ENCODE data around the gene CPNE9. TPM values are rescaled to one million over a fixed set of nuclear protein-coding genes. Genes with fewer than 3 reads are reported as not detected.
A peak's percentile ranks its signal among the peaks of the same experiment; 100 is the strongest.

Gene CPNE9
- total RNA-seq, 2 donors from 2014 or later = 0.10 TPM; not detected in 1

GRCh38 chr3:9685216-9686049, 18.2 kb upstream of the CPNE9 start:
- intact Hi-C loops (cut with DNase I) = no loop called here
- ATAC-seq (no peak), DNase-seq (no peak)

GRCh38 chr3:9686050-9686550, 17.5 kb upstream of the CPNE9 start:
- DNase-seq = no peak
- ATAC-seq = no peak
- intact Hi-C loops (cut with DNase I) = no loop called here

- no peak for DNase-seq
- no peak for ATAC-seq
- intact Hi-C loops (cut with DNase I) = no loop called here
Observed at GRCh38 chr3:9686703-9687102, 16.9 kb upstream of the CPNE9 start.

- intact Hi-C loops (cut with DNase I) = no loop called here
- no peak for DNase-seq
Observed at GRCh38 chr3:9687514-9687913, 16.1 kb upstream of the CPNE9 start.

GRCh38 chr3:9688961-9689360, 14.7 kb upstream of the CPNE9 start:
- intact Hi-C loops (cut with DNase I) = no loop called here
- ATAC-seq (no peak), DNase-seq (no peak)

More at GRCh38 chr3:9687514-9687913, 16.1 kb upstream of the CPNE9 start:
- no peak for ATAC-seq

GRCh38 chr3:9689757-9690156, 13.9 kb upstream of the CPNE9 start:
- intact Hi-C loops (cut with DNase I) = no loop called here
- DNase-seq (no peak), ATAC-seq (no peak)

DNA sequence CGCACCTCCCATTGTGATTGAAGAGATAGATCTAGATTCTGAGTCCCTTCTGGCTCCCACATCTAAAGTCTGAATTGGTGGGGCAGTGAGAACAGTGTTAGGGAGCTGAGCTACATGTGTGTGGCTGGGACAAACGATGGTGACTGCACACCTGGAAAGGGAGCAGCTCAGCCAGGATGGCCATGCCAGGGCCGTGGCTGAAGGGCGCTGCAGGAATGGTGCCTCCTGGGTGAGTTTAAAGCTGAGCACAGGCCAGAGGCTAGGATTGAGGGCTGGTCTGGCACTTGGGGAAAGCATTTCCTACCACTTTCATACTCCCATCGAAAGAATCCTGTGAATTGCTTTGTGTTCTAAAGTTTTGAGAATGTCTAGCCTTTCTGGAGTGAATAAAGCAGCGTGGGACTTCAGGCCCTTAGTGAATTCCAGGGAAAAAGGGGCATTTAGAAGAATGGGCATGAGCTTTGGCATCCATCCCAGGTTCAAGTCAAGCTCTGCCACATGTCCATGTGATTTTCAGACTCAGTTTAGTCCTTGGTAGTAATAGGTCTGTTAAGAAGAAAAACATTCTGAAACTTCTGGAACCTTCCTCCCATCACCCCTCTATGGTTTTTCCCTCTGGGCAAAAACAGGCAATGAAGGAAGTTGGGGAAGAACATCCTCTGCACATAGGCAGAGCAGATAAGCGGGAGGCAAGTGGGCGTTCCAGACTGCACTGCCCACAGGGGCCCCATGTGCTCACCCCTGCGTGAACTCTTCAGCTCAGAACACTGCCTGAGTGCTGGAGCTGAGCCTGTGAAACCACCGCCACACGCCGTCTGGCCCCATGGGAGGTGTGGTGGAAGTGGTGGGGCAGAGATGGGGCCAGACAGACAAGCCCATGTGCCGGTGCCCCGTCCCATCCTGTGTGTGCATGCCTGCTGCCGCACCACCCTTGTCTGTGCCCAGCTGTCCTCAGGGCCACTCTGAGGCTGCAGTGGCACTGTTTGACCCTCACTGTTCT, 12.9 kb upstream of the CPNE9 start:
- intact Hi-C loops (cut with DNase I) = no loop called here
- ATAC-seq = peak; percentile 69 to 74
- DNase-seq = peak; percentile 51

GRCh38 chr3:9691636-9692035, 12.0 kb upstream of the CPNE9 start:
- DNase-seq (no peak), ATAC-seq (no peak)

DNA sequence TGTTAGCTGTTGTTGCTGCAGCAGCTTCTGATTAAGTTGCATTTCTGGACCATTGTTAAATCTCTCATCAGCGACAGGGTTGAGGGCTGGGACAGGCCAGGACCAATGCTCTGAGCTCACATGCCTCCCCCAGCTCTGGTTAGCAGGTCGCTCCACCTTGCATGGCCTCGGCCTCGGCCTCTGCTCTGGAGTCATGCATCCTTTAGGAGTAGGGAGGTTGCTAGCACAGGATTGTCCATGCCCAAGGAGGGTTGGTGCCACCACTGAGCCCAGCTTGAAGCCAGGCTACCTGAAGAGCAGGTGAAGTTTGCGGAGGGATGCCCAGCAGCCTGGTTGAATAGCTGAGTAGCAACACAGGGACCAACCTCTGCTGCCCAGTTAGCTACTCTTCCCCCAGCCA, 11.2 kb upstream of the CPNE9 start:
- DNase-seq = no peak
- no peak for ATAC-seq
- intact Hi-C loops (cut with DNase I) = no loop called here

More at GRCh38 chr3:9691636-9692035, 12.0 kb upstream of the CPNE9 start:
- intact Hi-C loops (cut with DNase I) = no loop called here

DNA sequence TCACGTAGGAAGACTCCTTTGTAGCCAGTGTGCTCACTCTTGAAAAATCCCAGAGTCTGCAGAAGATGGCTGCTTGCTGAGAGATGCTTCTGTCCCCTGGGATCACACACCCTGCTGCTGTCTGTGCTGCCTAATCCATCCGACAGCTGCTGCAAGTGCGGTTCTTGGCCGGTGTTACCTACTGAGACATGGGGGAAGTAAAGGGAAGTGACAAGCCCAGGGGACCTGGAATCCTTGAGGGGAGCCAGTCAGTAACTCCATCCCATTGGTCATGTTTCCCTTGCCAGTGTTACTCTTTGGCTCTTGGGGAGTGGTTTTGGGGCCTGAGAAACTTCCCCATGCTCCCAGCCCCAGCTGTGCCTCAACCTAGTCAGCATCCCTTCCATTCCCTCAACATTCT, 8.3 kb upstream of the CPNE9 start:
- intact Hi-C loops (cut with DNase I) = no loop called here
- DNase-seq = no peak
- ATAC-seq = no peak

DNA sequence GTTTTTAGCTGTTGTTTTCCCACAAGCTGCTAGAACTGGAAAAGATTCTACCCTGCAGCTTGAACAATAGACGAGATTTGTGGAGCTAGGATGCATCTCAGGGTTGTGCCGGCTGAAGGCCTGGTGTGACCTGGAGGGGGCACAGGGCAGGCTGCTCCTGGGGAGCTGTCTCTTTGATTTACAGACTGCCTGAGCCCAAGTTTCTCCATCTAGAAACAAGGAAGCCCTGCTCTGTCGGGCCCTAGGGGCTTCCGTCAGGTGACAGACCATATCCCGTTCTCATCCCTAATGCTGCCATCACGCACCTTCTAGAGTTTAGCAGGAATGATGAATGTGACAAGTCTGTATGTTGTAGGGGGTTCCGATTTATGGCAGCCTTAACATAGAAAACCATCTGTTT, 7.9 kb upstream of the CPNE9 start:
- ATAC-seq (no peak), DNase-seq (no peak)
- intact Hi-C loops (cut with DNase I) = no loop called here

DNA sequence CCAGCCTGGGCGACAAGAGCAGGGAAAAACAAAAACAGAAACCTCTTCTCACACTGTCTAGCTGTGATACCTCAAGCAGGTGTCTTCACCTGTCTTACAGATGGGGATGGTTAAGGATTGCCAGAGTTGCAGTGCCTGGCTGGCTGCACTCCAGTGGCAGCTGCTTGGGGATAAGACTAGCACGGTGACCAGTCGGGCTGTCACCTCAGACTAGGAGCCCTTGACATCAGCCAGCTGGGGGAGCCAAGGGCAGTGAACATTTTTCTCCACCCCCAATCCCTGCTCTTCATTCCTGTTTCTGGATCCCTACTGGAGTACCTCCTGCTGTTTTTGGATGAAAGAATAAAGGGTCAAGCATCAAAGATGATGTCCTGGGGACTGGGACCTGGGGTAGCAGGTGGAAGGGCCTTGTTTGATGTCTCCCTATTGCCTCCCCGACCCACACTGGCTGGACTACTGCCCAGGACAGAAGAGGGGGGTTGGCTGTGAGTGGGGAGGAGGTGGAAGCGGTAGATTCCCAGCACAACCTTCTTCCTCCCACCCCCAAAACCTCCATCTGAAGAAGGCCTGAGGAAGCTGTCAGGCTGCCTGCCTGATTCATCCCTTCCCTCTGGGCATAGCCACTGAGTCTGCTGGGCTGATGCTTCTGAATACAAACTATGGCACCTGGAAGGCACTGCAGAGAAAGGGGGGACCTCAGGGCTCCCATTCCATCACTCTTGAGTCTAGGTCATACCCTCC, 7.0 kb upstream of the CPNE9 start:
- no peak for DNase-seq
- intact Hi-C loops (cut with DNase I) = no loop called here
- peak; percentile 17 to 57 for ATAC-seq

DNA sequence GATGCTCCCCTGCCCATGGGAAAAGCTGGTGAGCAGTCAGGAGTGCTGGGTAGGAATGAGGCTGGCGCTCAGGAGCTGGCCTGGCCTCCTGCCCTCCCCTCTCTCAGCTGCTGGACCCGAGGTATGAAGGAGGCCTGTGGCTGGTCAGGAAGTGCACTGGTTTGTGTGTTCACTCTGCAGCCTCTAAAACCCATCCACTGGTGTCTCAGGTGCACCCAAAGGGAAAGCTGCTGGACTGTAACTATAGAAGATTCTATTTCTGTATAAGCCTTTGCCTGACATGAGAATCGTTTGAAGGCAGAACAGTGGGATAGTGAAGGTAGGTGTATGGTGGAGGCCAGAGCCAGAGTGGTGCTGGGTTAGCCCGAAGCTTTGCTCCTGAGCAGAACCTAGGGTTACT, 5.7 kb upstream of the CPNE9 start:
- DNase-seq (no peak), ATAC-seq (no peak)
- intact Hi-C loops (cut with DNase I) = no loop called here

DNA sequence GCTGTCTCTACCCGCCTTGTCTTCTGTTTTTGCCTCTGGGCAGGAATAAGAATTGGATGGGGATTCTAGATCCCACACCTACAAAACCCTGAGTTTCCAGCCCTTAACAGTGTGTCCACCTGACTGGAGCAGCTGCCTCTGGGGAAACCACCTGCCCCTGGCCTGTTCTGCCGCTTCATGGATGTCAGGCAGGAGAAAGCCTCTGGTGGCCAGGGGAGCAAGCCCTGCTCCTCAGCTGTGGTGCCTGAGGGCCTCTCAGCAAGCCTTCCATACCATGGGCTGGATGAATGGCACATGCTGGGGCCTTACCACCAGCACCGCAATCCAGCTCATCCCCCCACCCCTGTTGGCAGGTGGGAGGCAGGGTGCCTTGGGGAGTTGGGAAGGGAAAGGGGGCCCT, 5.3 kb upstream of the CPNE9 start:
- DNase-seq (no peak), ATAC-seq (no peak)
- intact Hi-C loops (cut with DNase I) = no loop called here

DNA sequence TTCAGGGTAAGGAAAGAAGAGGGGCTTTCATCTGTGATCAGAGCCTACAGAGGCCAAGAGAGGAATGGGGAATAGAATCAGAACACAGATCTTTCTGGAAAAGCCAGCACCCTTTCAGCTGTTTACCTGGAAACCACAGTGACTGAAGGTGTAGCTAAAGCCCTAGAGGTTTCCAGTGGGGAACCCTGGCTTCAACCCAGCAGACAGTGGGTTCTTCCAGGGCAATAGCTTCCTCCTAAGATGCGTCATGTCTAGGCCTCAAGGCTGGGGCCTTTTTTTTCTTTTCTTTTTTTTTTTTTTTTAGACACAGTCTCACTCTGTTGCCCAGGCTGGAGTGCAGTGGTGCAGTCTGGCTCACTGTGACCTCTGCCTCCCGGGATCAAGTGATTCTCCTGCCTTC, 3.1 kb upstream of the CPNE9 start:
- intact Hi-C loops (cut with DNase I) = no loop called here
- ATAC-seq = no peak

DNA sequence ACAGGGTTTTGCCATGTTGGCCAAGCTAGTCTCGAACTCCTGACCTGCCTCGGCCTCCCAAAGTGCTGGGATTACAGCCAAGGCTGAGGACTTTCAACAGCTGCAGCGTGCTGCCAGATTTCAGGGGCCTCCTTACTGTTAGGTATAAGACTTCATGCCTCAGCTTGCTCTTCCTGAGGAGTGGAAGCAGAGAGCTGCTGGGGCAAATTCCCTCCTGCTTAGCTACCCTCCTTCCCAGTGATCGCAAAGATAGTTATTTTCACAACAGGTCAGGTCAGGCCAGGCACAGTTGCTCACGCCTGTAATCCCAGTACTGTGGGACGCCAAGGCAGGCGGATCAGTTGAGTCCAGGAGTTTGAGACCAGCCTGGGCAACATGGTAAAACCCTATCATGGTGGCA, 2.6 kb upstream of the CPNE9 start:
- intact Hi-C loops (cut with DNase I) = no loop called here
- DNase-seq (no peak), ATAC-seq (no peak)

More for the DNA sequence above, 3.1 kb upstream of the CPNE9 start:
- no peak for DNase-seq

DNA sequence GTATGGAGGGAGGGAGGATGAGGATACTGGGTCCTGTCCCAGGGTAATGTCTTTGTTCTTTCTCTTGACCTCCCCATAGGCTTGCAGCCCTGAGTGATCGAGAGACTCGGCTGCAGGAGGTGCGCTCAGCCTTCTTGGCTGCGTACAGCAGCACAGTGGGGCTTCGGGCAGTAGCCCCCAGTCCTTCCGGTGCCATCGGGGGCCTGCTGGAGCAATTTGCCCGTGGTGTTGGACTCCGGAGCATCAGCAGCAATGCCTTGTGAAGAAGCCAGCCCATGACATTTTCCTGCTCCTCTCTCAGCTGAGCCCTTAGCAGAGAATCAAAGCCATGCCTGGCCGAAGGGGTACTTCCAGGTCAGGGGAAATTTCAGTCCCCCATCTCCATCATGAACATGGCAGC, 1.9 kb upstream of the CPNE9 start:
- no peak for ATAC-seq
- DNase-seq = no peak
- intact Hi-C loops (cut with DNase I) = no loop called here

DNA sequence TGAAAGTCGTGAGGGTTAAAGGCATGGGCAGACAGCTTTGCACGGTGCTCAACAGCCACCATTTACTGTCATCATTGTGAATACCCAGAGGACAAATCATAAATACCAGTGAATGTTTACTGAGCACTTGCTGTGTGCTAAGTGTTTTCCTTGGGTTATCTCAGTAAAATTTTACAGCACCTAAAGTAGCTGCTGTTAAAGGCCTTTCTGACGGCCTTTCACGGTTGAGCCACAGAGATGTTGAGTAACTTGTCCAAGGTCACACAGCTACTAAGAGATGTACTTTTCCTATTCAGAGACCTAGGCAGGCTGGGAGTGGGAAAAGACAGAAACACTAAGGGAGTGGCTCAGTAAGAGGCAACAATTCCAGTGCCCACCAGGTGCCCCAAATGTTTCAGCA, 393 bp upstream of the CPNE9 start:
- DNase-seq (no peak), ATAC-seq (no peak)
- intact Hi-C loops (cut with DNase I) = no loop called here
